HG03064 (cell line): ENCODE measurements around the gene TSTD1.
"Not testable (repeated sequence)": the region's sequence is repeated elsewhere in the genome, so short reads cannot be mapped to it uniquely, and the experiment has no call there.

ENCODE experiments used
- ATAC-seq: cut with Tn5 transposase; IDR thresholded peaks from one replicate; pipeline ENCODE4 v1.9.1; 2021; ENCODE audit warnings: low read depth; ENCODE audit not compliant: unreplicated experiment

Gene TSTD1

GRCh38 chr1:161039154-161039545 lies 386 bp upstream of the TSTD1 start:
- ATAC-seq = no peak

GRCh38 chr1:161037661-161038522 lies 872 bp downstream of the TSTD1 start:
- ATAC-seq = no peak

GRCh38 chr1:161033751-161034150 lies 5.0 kb downstream of the TSTD1 start:
- ATAC-seq = no peak

GRCh38 chr1:161032409-161032808 lies 6.4 kb downstream of the TSTD1 start:
- ATAC-seq = no peak

- no peak for ATAC-seq
Measured at GRCh38 chr1:161031874-161032273, 6.9 kb downstream of the TSTD1 start.

GRCh38 chr1:161029466-161029865 lies 9.3 kb downstream of the TSTD1 start:
- ATAC-seq = not testable (repeated sequence)

GRCh38 chr1:161026954-161027353 lies 11.8 kb downstream of the TSTD1 start:
- ATAC-seq = not testable (repeated sequence)

GRCh38 chr1:161022432-161022831 lies 16.3 kb downstream of the TSTD1 start:
- ATAC-seq = not testable (repeated sequence)

GRCh38 chr1:161021970-161022353 lies 16.8 kb downstream of the TSTD1 start:
- no peak for ATAC-seq

- ATAC-seq = peak; percentile 72
Measured at GRCh38 chr1:161021165-161021969, 17.4 kb downstream of the TSTD1 start.

- ATAC-seq = peak; percentile 35
Measured at GRCh38 chr1:161020509-161021164, 18.1 kb downstream of the TSTD1 start, which contains the start of gene F11R. Gene F11R, minus strand, starts transcription at chr1:161021152. Its CDS starts 79 bp downstream, at chr1:161021073.

- peak; percentile 2 for ATAC-seq
Measured at GRCh38 chr1:161019751-161020495, 18.8 kb downstream of the TSTD1 start.

GRCh38 chr1:161019111-161019660 lies 19.6 kb downstream of the TSTD1 start:
- ATAC-seq = not testable (repeated sequence)

GRCh38 chr1:161018631-161018930 lies 20.2 kb downstream of the TSTD1 start:
- no peak for ATAC-seq

- ATAC-seq = no peak
Measured at GRCh38 chr1:161017756-161018630, 20.8 kb downstream of the TSTD1 start.

GRCh38 chr1:161017181-161017580 lies 21.6 kb downstream of the TSTD1 start:
- not testable (repeated sequence) for ATAC-seq

GRCh38 chr1:161016683-161017082 lies 22.1 kb downstream of the TSTD1 start:
- ATAC-seq = not testable (repeated sequence)

GRCh38 chr1:161013488-161014230 lies 25.1 kb downstream of the TSTD1 start:
- peak; percentile 76 for ATAC-seq

GRCh38 chr1:161013131-161013487 lies 25.7 kb downstream of the TSTD1 start:
- ATAC-seq = peak; percentile 20
